ENCODE results near the gene IL11. TPM values are rescaled to one million over a fixed set of nuclear protein-coding genes. Genes with fewer than 3 reads are reported as not detected.

IL11 gene
- total and polyA plus RNA-seq, 2 of the 8 experiments (the other 6 are each of a cell fraction or from before 2014, with no cell fraction given), result 1.7 to 2.8 TPM

DNA sequence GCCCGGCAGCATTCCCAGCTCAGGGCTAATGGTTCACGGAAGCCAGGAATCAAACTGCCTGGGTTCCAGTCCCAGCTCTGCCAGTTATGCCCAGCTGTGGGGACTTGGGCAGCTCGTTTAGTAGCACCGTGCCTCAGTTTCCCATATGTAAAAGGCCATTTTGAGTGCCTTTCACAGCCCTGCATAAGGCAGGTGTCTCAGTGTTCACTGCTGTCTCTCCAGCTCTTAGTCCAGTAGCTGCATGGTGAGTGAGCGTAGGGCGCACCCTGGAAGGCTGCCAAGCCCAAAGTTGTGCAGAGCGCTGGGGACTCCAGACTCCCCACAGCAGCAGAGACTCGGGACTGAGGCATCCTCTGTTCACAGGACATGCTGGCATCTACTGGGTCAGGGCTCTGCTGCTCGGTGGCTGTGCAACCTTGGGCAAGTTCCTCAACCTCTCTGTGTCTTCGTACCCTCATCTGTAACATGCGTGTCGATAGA lies 21.0 kb upstream of the IL11 start:
- POLR2A ChIA-PET (ENCODE audit: partially characterized antibody), result interaction anchor here (1.0 to 26.7 kb wide), 14 partner anchors 8 to 184 kb away, joined by 3 to 874 read pairs (median 4); partner anchors contain the start of genes GARIN5B, HSPBP1, IL11 and KMT5C
- peaks cover 0 to 46% (median 36%) of the 10 kb centered on the region in 4 experiments; a peak in 6 of 7 replicates for H3K4me1 ChIP-seq (replicated peaks in 1 of 4; ENCODE audit: control insufficient read depth in 3 of 4, insufficient read depth in 4 of 4, low read length in 3 of 4)
- no peak overlapping the region for H2BK120ac ChIP-seq (replicated peaks; ENCODE audit: low read depth, low read length)
- DNase-seq (ENCODE audit: low read depth in 1 of 2, low spot score in 2 of 2) (no peak), FAIRE-seq (no peak)
- H3K4ac ChIP-seq (replicated peaks; ENCODE audit: insufficient read length, low read depth, low read length), result no peak overlapping the region
- WGBS, 2 experiments (ENCODE audit: extremely low coverage in 1 of 2, insufficient coverage in 1 of 2, insufficient read length in 1 of 2, insufficient replicate concordance in 2 of 2, low coverage in 1 of 2, low lambda C conversion rate in 2 of 2, missing lambda C conversion rate in 1 of 2), result 90% methylated on average over 12 of the region's 12 CpGs; no CpG with 5 or more reads in 1 of the 2 experiments
- H3K36me3 ChIP-seq (ENCODE audit: control insufficient read depth in 2 of 4, insufficient read depth in 4 of 4, low read length in 3 of 4), result peaks cover 23 to 35% (median 26%) of the 10 kb centered on the region in 4 experiments
- H3K27me3 ChIP-seq (replicated peaks in 1 of 4; ENCODE audit: control insufficient read depth in 3 of 4, extremely low read depth in 1 of 4, insufficient read depth in 3 of 4, low read length in 3 of 4), result no peaks in the 10 kb centered on the region
- no peak overlapping the region for H2BK5ac ChIP-seq (ENCODE audit: low read depth, low read length)
- no peak overlapping the region for H2BK15ac ChIP-seq (ENCODE audit: low read length)
- peaks cover 28% of the 10 kb centered on the region for H3K79me1 ChIP-seq (ENCODE audit: low read depth, low read length)
- no peak overlapping the region for H3K27ac ChIP-seq (ENCODE audit: low read depth, low read length)
- no peak overlapping the region for H4K8ac ChIP-seq (ENCODE audit: extremely low read depth, insufficient read depth, low read length)
- H3K4me3 ChIP-seq (ENCODE audit: extremely low read depth in 1 of 4, insufficient read depth in 2 of 4, low read depth in 3 of 4, low read length in 4 of 4), result no peak overlapping the region
- H3K23me2 ChIP-seq (ENCODE audit: low read depth, low read length), result peaks cover 7% of the 10 kb centered on the region; the same call in 1 of the 2 replicates
- H2AFZ ChIP-seq (ENCODE audit: low read length), result no peak overlapping the region
- no peak overlapping the region for H3K9ac ChIP-seq (replicated peaks in 1 of 4; ENCODE audit: extremely low read depth in 1 of 4, low read depth in 3 of 4, low read length in 3 of 4)
- H2BK20ac ChIP-seq (ENCODE audit: low read length), result no peak overlapping the region
- CTCF ChIA-PET (ENCODE audit: partially characterized antibody), result interaction anchor here (1.1 to 6.1 kb wide), 2 partner anchors 11 to 98 kb away, joined by 3 to 39 read pairs; no protein-coding TSS in a partner anchor
- no peak overlapping the region for H3K18ac ChIP-seq (ENCODE audit: extremely low read depth, low read length)
- no peak overlapping the region for H3K14ac ChIP-seq (ENCODE audit: insufficient read length)
- TF ChIP-seq POLR2AphosphoS5 (IDR thresholded peaks at IDR 0.05; ENCODE audit: low read depth, low read length), result peak; percentile 47; the same call in 1 of the 2 replicates
- TF ChIP-seq HDAC2 (IDR thresholded peaks at IDR 0.05; ENCODE audit: borderline replicate concordance in 1 of 2, low read depth in 2 of 2, low read length in 2 of 2), result no peak
- TF ChIP-seq KDM1A (IDR thresholded peaks at IDR 0.05; ENCODE audit: borderline replicate concordance, low read length), result peak; percentile 54; the same call in 1 of the 2 replicates
- no peak for TF ChIP-seq SP1 (IDR thresholded peaks at IDR 0.05; ENCODE audit: low read depth, low read length)
- no peak for TF ChIP-seq CTBP2 (IDR thresholded peaks at IDR 0.05; ENCODE audit: borderline replicate concordance, insufficient read depth, insufficient read length, low read length)
- TF ChIP-seq EGR1 (IDR thresholded peaks at IDR 0.05; ENCODE audit: borderline replicate concordance, low read depth, low read length), result no peak
- peak in 1 of 2 experiments; percentile 67; a peak in 2 of 3 replicates for TF ChIP-seq POLR2A (IDR thresholded peaks at IDR 0.05; ENCODE audit: control extremely low read depth in 1 of 2, low read depth in 2 of 2, low read length in 2 of 2)
- TF ChIP-seq EZH2 (IDR thresholded peaks at IDR 0.05; ENCODE audit: low read depth, low read length, severe bottlenecking), result no peak
- TF ChIP-seq SIX5 (IDR thresholded peaks at IDR 0.05; ENCODE audit: low read depth, low read length), result no peak
- TF ChIP-seq HDAC6 (IDR thresholded peaks at IDR 0.05; ENCODE audit: low read depth, low read length), result no peak
- no peak overlapping the region for H3K23ac ChIP-seq (ENCODE audit: insufficient read length)
- H3K4me2 ChIP-seq (ENCODE audit: insufficient read depth in 1 of 2, low read depth in 2 of 2, low read length in 2 of 2), result no peak overlapping the region; a peak in 1 of 4 replicates
- no peak overlapping the region for H3K56ac ChIP-seq (replicated peaks; ENCODE audit: insufficient read length, low read depth, low read length)
- H3K79me2 ChIP-seq (ENCODE audit: control insufficient read depth in 1 of 2, insufficient read depth in 2 of 2, low read length in 2 of 2), result peaks cover 14 to 23% of the 10 kb centered on the region in 2 experiments; a peak in 3 of 4 replicates
- H4K5ac ChIP-seq (ENCODE audit: insufficient read length, low read depth, low read length), result no peak overlapping the region
- H4K20me1 ChIP-seq (replicated peaks in 1 of 2; ENCODE audit: control insufficient read depth in 1 of 2, insufficient read depth in 2 of 2, low read length in 2 of 2), result peaks cover 25 to 42% of the 10 kb centered on the region in 2 experiments
- no peaks in the 10 kb centered on the region for H3K9me3 ChIP-seq (ENCODE audit: insufficient read depth in 2 of 2, low read depth in 1 of 2, low read length in 1 of 2)
- no peak overlapping the region for H4K91ac ChIP-seq (replicated peaks; ENCODE audit: insufficient read length, low read length)
- H2AK5ac ChIP-seq (ENCODE audit: low read depth, low read length), result no peak overlapping the region
- H2BK12ac ChIP-seq (ENCODE audit: low read depth, low read length), result no peak overlapping the region
